ENCODE results near the gene PLB1.

PLB1 gene, protein sequence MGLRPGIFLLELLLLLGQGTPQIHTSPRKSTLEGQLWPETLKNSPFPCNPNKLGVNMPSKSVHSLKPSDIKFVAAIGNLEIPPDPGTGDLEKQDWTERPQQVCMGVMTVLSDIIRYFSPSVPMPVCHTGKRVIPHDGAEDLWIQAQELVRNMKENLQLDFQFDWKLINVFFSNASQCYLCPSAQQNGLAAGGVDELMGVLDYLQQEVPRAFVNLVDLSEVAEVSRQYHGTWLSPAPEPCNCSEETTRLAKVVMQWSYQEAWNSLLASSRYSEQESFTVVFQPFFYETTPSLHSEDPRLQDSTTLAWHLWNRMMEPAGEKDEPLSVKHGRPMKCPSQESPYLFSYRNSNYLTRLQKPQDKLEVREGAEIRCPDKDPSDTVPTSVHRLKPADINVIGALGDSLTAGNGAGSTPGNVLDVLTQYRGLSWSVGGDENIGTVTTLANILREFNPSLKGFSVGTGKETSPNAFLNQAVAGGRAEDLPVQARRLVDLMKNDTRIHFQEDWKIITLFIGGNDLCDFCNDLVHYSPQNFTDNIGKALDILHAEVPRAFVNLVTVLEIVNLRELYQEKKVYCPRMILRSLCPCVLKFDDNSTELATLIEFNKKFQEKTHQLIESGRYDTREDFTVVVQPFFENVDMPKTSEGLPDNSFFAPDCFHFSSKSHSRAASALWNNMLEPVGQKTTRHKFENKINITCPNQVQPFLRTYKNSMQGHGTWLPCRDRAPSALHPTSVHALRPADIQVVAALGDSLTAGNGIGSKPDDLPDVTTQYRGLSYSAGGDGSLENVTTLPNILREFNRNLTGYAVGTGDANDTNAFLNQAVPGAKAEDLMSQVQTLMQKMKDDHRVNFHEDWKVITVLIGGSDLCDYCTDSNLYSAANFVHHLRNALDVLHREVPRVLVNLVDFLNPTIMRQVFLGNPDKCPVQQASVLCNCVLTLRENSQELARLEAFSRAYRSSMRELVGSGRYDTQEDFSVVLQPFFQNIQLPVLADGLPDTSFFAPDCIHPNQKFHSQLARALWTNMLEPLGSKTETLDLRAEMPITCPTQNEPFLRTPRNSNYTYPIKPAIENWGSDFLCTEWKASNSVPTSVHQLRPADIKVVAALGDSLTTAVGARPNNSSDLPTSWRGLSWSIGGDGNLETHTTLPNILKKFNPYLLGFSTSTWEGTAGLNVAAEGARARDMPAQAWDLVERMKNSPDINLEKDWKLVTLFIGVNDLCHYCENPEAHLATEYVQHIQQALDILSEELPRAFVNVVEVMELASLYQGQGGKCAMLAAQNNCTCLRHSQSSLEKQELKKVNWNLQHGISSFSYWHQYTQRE (N-terminal part only)

DNA sequence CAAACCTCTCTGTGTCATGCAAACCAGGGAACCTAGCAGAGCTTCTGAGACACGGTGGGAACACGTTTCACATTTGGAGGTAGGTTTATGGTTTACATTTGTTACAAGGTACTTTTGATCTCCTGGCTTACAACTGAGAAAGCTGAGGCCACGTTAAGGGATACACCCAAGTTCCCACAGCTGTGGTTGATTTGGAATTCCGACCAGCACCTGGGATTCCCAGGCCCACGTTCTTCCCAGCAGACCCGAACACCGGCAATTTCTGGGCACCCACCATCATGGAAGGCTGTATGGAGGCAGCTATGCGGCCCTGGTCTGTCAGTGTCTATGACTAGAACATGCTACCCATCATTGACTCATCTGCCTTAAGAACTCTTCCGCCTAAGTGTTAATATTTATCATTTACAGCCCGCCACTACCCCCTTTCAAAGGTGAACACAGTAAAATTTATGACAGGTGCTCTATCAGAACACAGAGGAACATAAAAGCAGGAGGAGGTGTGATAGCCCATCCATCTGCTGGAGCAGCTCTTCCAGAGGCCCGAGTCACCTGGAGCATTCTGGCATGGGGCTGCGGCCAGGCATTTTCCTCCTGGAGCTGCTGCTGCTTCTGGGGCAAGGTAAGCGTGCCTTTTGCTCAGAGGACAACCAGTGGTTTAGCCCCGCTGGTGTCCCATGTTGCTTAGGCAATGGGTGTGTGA is at the start of gene PLB1:
Gene PLB1, plus strand, starts transcription at position 510 of the 700 bp plus-strand sequence. Its CDS starts 55 bp downstream, at position 565.
- TF ChIP-seq NFIC (IDR thresholded peaks at IDR 0.05) = no peak
- TF ChIP-seq TEAD4 (IDR thresholded peaks at IDR 0.05) = no peak
- TF ChIP-seq, protein P1, sequence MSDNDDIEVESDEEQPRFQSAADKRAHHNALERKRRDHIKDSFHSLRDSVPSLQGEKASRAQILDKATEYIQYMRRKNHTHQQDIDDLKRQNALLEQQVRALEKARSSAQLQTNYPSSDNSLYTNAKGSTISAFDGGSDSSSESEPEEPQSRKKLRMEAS (IDR thresholded peaks at IDR 0.05) = no peak
- no peak for TF ChIP-seq TAF1 (IDR thresholded peaks at IDR 0.05; ENCODE audit: low read depth)
- no peak for TF ChIP-seq RAD21 (IDR thresholded peaks at IDR 0.05; ENCODE audit: low read depth)
- TF ChIP-seq ZBTB7A (IDR thresholded peaks at IDR 0.05; ENCODE audit: low read depth) = no peak
- no peak for TF ChIP-seq FOXM1 (IDR thresholded peaks at IDR 0.05; ENCODE audit: borderline replicate concordance, low read depth)
- no peak for TF ChIP-seq EP300 (IDR thresholded peaks at IDR 0.05; ENCODE audit: borderline replicate concordance)
- TF ChIP-seq TCF12 (IDR thresholded peaks at IDR 0.05; ENCODE audit: low read depth) = no peak
- no peak for TF ChIP-seq YY1 (IDR thresholded peaks at IDR 0.05; ENCODE audit: low read depth)
- TF ChIP-seq REST (IDR thresholded peaks at IDR 0.05; ENCODE audit: low read depth) = no peak
- TF ChIP-seq EGR1 (IDR thresholded peaks at IDR 0.05) = no peak
- no peak for TF ChIP-seq CEBPB (IDR thresholded peaks at IDR 0.05)
- TF ChIP-seq, protein P2, sequence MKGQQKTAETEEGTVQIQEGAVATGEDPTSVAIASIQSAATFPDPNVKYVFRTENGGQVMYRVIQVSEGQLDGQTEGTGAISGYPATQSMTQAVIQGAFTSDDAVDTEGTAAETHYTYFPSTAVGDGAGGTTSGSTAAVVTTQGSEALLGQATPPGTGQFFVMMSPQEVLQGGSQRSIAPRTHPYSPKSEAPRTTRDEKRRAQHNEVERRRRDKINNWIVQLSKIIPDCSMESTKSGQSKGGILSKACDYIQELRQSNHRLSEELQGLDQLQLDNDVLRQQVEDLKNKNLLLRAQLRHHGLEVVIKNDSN (IDR thresholded peaks at IDR 0.05) = no peak
- no peak for TF ChIP-seq CREB1 (IDR thresholded peaks at IDR 0.05; ENCODE audit: low read depth)

- TF ChIP-seq TAF1 (IDR thresholded peaks at IDR 0.05; ENCODE audit: low read depth) (no peak), TCF12 (IDR thresholded peaks at IDR 0.05; ENCODE audit: low read depth) (no peak), FOXM1 (IDR thresholded peaks at IDR 0.05; ENCODE audit: borderline replicate concordance, low read depth) (no peak), EP300 (IDR thresholded peaks at IDR 0.05; ENCODE audit: borderline replicate concordance) (no peak), CREB1 (IDR thresholded peaks at IDR 0.05; ENCODE audit: low read depth) (no peak), TEAD4 (IDR thresholded peaks at IDR 0.05) (no peak), EGR1 (IDR thresholded peaks at IDR 0.05) (no peak), NFIC (IDR thresholded peaks at IDR 0.05) (no peak), CEBPB (IDR thresholded peaks at IDR 0.05) (no peak), ZBTB7A (IDR thresholded peaks at IDR 0.05; ENCODE audit: low read depth) (no peak), YY1 (IDR thresholded peaks at IDR 0.05; ENCODE audit: low read depth) (no peak)
- TF ChIP-seq, protein P2 (IDR thresholded peaks at IDR 0.05) = no peak
- TF ChIP-seq, protein P1 (IDR thresholded peaks at IDR 0.05) = no peak
Observed at GRCh38 chr2:28446531-28446930, 49.3 kb upstream of the PLB1 start.

DNA sequence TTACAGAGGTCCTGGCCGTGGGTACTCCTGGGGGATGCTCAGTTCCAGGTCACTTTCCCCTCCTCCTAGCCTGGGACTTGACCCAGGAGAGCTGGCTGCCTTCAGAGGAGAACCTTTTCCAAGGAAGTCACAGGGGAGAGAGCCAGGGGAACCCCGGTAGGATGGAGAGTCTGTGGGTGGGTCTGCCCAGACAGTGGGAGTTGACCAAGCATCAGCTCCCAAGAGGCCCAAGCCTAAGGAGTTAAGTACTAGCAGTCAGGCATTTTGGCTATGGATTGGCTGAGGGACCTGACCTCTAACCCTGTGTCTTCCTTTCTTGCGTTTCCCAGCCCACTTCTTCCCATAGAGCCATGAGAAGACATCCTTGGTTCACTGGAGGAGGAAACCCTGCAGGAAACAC is 48.8 kb upstream of the PLB1 start:
- TF ChIP-seq, protein P1 (IDR thresholded peaks at IDR 0.05) = no peak
- TF ChIP-seq TAF1 (IDR thresholded peaks at IDR 0.05; ENCODE audit: low read depth) (no peak), REST (IDR thresholded peaks at IDR 0.05; ENCODE audit: low read depth) (no peak), YY1 (IDR thresholded peaks at IDR 0.05; ENCODE audit: low read depth) (no peak), TCF12 (IDR thresholded peaks at IDR 0.05; ENCODE audit: low read depth) (no peak), FOXM1 (IDR thresholded peaks at IDR 0.05; ENCODE audit: borderline replicate concordance, low read depth) (no peak), ZBTB7A (IDR thresholded peaks at IDR 0.05; ENCODE audit: low read depth) (no peak), CEBPB (IDR thresholded peaks at IDR 0.05) (no peak), NFIC (IDR thresholded peaks at IDR 0.05) (no peak), TEAD4 (IDR thresholded peaks at IDR 0.05) (no peak), EGR1 (IDR thresholded peaks at IDR 0.05) (no peak), CREB1 (IDR thresholded peaks at IDR 0.05; ENCODE audit: low read depth) (no peak), EP300 (IDR thresholded peaks at IDR 0.05; ENCODE audit: borderline replicate concordance) (no peak), RAD21 (IDR thresholded peaks at IDR 0.05; ENCODE audit: low read depth) (no peak)
- TF ChIP-seq, protein P2 (IDR thresholded peaks at IDR 0.05) = no peak
